Fibroblast of lung (primary cell): ENCODE data around the gene FHAD1. TPM values are rescaled to one million over a fixed set of nuclear protein-coding genes. Genes with fewer than 3 reads are reported as not detected.

ENCODE experiments used
- DNase-seq, 2 donors: peaks; one replicate each; pipeline versions ENCODE4 v3.0.0 to v3.0.0-alpha.2; 2010; ENCODE audit warnings: low read depth in 2 of 2
- H2AFZ ChIP-seq: 2 replicates; pipeline ENCODE4 v1.5.1; 2012; ENCODE audit warnings: low read length, control low read depth, inconsistent platforms
- H3K27ac ChIP-seq: 2 replicates; pipeline ENCODE4 v1.5.1; 2011; ENCODE audit warnings: low read length, control low read depth; ENCODE audit not compliant: insufficient read depth
- H3K27me3 ChIP-seq: 2 replicates; pipeline ENCODE4 v1.5.1; 2011; ENCODE audit warnings: mild to moderate bottlenecking, low read length; ENCODE audit not compliant: control insufficient read depth, insufficient read depth
- H3K36me3 ChIP-seq: 2 replicates; pipeline ENCODE4 v1.5.1; 2011; ENCODE audit warnings: low read length; ENCODE audit not compliant: control insufficient read depth, insufficient read depth
- H3K4me1 ChIP-seq: 2 replicates; pipeline ENCODE4 v1.5.1; 2011; ENCODE audit warnings: low read length; ENCODE audit not compliant: control insufficient read depth, insufficient read depth; ENCODE audit errors: extremely low read depth
- H3K4me2 ChIP-seq: 2 replicates; pipeline ENCODE4 v1.5.1; 2011; ENCODE audit warnings: low read length, control low read depth; ENCODE audit not compliant: insufficient read depth; ENCODE audit errors: extremely low read depth
- H3K4me3 ChIP-seq, 4 experiments: fragments of 200-600 bp in 1 of 4; sonication (generic) in 1 of 4; replicated peaks in 1 of 4; 2 replicates each; pipeline ENCODE4 v1.5.1; 2011 to 2016; ENCODE audit warnings: low read length in 4 of 4, low read depth in 3 of 4, mild to moderate bottlenecking in 3 of 4, control low read depth in 2 of 4, inconsistent platforms in 1 of 4, mixed read lengths in 1 of 4; ENCODE audit not compliant: insufficient read depth in 1 of 4; ENCODE audit errors: control extremely low read depth in 1 of 4
- H3K79me2 ChIP-seq: 2 replicates; pipeline ENCODE4 v1.5.1; 2012; ENCODE audit warnings: mild to moderate bottlenecking, low read length, inconsistent platforms; ENCODE audit not compliant: control insufficient read depth, insufficient read depth
- H3K9ac ChIP-seq: 2 replicates; pipeline ENCODE4 v1.5.1; 2011; ENCODE audit warnings: mild to moderate bottlenecking, low read length, control low read depth; ENCODE audit not compliant: insufficient read depth
- H3K9me3 ChIP-seq: 2 replicates; pipeline ENCODE4 v1.5.1; 2012; ENCODE audit warnings: low read depth, low read length; ENCODE audit not compliant: control insufficient read depth, insufficient read depth
- H4K20me1 ChIP-seq: 2 replicates; pipeline ENCODE4 v1.5.1; 2011; ENCODE audit warnings: low read length; ENCODE audit not compliant: control insufficient read depth, insufficient read depth; ENCODE audit errors: extremely low read depth
- CTCF ChIP-seq, 2 donors: IDR thresholded peaks in 1 of 2; conservative IDR thresholded peaks in 1 of 2; 1 replicate in 1 of 2; 2 replicates in 1 of 2; pipeline ENCODE4 v1.5.1; 2011 to 2012; ENCODE audit warnings: low read length in 2 of 2, control low read depth in 1 of 2, inconsistent platforms in 1 of 2, low read depth in 1 of 2, mild to moderate bottlenecking in 1 of 2
- EZH2 ChIP-seq: IDR thresholded peaks from 2 replicates; pipeline ENCODE4 v1.5.1; 2012; ENCODE audit warnings: low read length, control low read depth, mild to moderate bottlenecking; ENCODE audit errors: missing control alignments
- polyA plus RNA-seq, 2 donors: library from polyadenylated mRNA; depleted of rRNA in 1 of 2; stranded (reverse) in 1 of 2; unstranded in 1 of 2; fragments of >200 nt; gene quantifications; 2 replicates each; pipeline ENCODE4 v1.2.1, GENCODE V29; 2011 to 2012; ENCODE audit warnings: missing spikeins in 1 of 2
- total RNA-seq: library from RNA; depleted of rRNA; stranded (reverse); fragments of >200 nt; gene quantifications from 2 replicates; pipeline ENCODE4 v1.2.1, GENCODE V29; 2014

The FHAD1 gene
- total and polyA plus RNA-seq, 2 donors (not counting 1 experiment from before 2014, with no cell fraction given): 0.09 to 0.66 TPM

- H3K4me3 ChIP-seq: no peak overlapping the region
- H3K36me3 ChIP-seq: no peaks in the 10 kb centered on the region
- no peaks in the 10 kb centered on the region for H4K20me1 ChIP-seq
- no peaks in the 10 kb centered on the region for H3K9me3 ChIP-seq
- TF ChIP-seq EZH2: no peak
- no peak overlapping the region for H3K27ac ChIP-seq
- no peak overlapping the region for H3K4me2 ChIP-seq
- peaks cover 10% of the 10 kb centered on the region for H3K27me3 ChIP-seq
- no peak for DNase-seq
- no peak overlapping the region for H2AFZ ChIP-seq
- no peaks in the 10 kb centered on the region for H3K79me2 ChIP-seq
- no peak overlapping the region for H3K9ac ChIP-seq
- H3K4me1 ChIP-seq: no peaks in the 10 kb centered on the region
Measured at GRCh38 chr1:15251857-15252835, 5.1 kb downstream of the FHAD1 start.

- Histone ChIP-seq H3K79me2 (no peaks in the 10 kb centered on the region), H3K27me3 (peaks cover 6% of the 10 kb centered on the region), H3K9ac (no peak overlapping the region), H3K4me3 (no peak overlapping the region), H2AFZ (no peak overlapping the region), H3K4me1 (no peaks in the 10 kb centered on the region), H3K36me3 (no peaks in the 10 kb centered on the region), H3K9me3 (no peaks in the 10 kb centered on the region), H3K4me2 (no peak overlapping the region), H4K20me1 (no peaks in the 10 kb centered on the region), H3K27ac (no peak overlapping the region)
- DNase-seq: peak in 1 of 2 donors; percentile 9
- TF ChIP-seq CTCF (conservative IDR thresholded peaks at IDR 0.05 in 1 of 2, IDR thresholded peaks at IDR 0.05 in 1 of 2; ENCODE audit: low read depth in 1 of 2, low read length in 2 of 2) (no peak), EZH2 (no peak)
Measured at GRCh38 chr1:15254559-15254958, 7.5 kb downstream of the FHAD1 start.

GRCh38 chr1:15255582-15256149 is 8.6 kb downstream of the FHAD1 start:
- TF ChIP-seq EZH2 (no peak), CTCF (conservative IDR thresholded peaks at IDR 0.05 in 1 of 2, IDR thresholded peaks at IDR 0.05 in 1 of 2; ENCODE audit: low read depth in 1 of 2, low read length in 2 of 2) (no peak)
- DNase-seq: no peak
- Histone ChIP-seq H3K4me2 (no peak overlapping the region), H3K9ac (no peak overlapping the region), H3K27me3 (peaks cover 6% of the 10 kb centered on the region), H3K4me1 (peaks cover 5% of the 10 kb centered on the region), H2AFZ (no peak overlapping the region), H3K36me3 (no peaks in the 10 kb centered on the region), H4K20me1 (no peaks in the 10 kb centered on the region), H3K9me3 (no peaks in the 10 kb centered on the region), H3K27ac (no peak overlapping the region), H3K79me2 (no peaks in the 10 kb centered on the region), H3K4me3 (no peak overlapping the region)
